Prostate gland (tissue), 2 donors: ENCODE data around the gene FAM177B. TPM values are rescaled to one million over a fixed set of nuclear protein-coding genes. Genes with fewer than 3 reads are reported as not detected.

Source experiments
- DNase-seq: peaks from one replicate; pipeline ENCODE4 v3.0.0-alpha.2; 2019; ENCODE audit warnings: low spot score
- H3K27ac ChIP-seq, 2 donors: fragments of 200-600 bp; sonication (generic); 2 replicates each; pipeline ENCODE4 v1.5.1; 2017 to 2019
- H3K27me3 ChIP-seq: fragments of 200-600 bp; sonication (generic); replicated peaks from 2 replicates; pipeline ENCODE4 v1.5.1; 2019; ENCODE audit not compliant: insufficient read depth
- H3K36me3 ChIP-seq, 2 donors: fragments of 200-600 bp; sonication (generic); 1 replicate in 1 of 2; 2 replicates in 1 of 2; pipeline versions ENCODE4 v1.5.1 to v1.8.1; 2017 to 2019
- H3K4me1 ChIP-seq: fragments of 200-600 bp; sonication (generic); replicated peaks from 2 replicates; pipeline ENCODE4 v1.5.1; 2019
- H3K4me3 ChIP-seq, 2 donors: fragments of 200-600 bp; sonication (generic); 2 replicates each; pipeline ENCODE4 v1.5.1; 2017 to 2019
- H3K9me3 ChIP-seq: fragments of 200-600 bp; sonication (generic); 2 replicates; pipeline ENCODE4 v1.5.1; 2017
- POLR2A ChIP-seq: fragments of 450-650 bp; IDR thresholded peaks from one replicate; pipeline ENCODE4 v1.6.1; 2016; ENCODE audit warnings: antibody characterized with exemption, mild to moderate bottlenecking
- POLR2AphosphoS5 ChIP-seq: sonication (generic); formaldehyde crosslinking; IDR thresholded peaks from one replicate; pipeline ENCODE4 v1.6.1; 2017; ENCODE audit warnings: antibody characterized with exemption
- WGBS: methylation state at CpG from one replicate; pipeline ENCODE4 v1.1.5; 2018; 5-methylcytosine and 5-hydroxymethylcytosine counted together
- intact Hi-C: fragments of 100-400 bp; cut with DNase I; formaldehyde crosslinking; loops from one replicate; pipeline ENCODE4 v1.14.2; 2022
- total RNA-seq, 2 donors: library from RNA; depleted of rRNA; stranded (reverse); fragments of >200 nt; gene quantifications; one replicate each; pipeline ENCODE4 v1.1.0, GENCODE V29; 2016
- TF ChIP-seq, protein P1 (sequence below), 4 experiments: fragments of 200-600 bp in 2 of 4; fragments of 450-650 bp in 2 of 4; sonication (generic) in 2 of 4; IDR thresholded peaks; 1 replicate in 3 of 4; 2 replicates in 1 of 4; pipeline ENCODE4 v1.5.1; 2016 to 2019; ENCODE audit warnings: antibody characterized with exemption in 4 of 4, mild to moderate bottlenecking in 2 of 4, moderate library complexity in 2 of 4

FAM177B gene
- total RNA-seq, 2 donors from 2014 or later: 0.23 to 0.51 TPM

DNA sequence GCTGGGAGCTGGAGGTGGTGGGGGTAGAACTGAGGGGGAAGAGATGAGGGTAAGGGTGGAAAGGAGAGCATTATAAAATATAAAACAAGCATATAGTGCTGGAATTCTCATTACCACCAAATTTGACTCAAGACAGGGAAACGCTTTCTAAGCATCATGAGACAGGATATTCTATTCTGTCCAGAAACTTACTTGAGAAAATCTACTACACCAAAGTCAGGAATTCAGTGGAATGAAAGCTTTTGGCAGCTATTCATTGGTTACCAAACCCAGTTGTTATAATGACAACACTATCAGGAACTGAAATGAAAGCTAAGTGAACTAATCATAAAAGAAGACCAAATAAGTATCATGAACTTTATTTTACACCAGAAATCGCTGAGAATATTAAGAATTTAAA lies 39.2 kb upstream of the FAM177B start:
- intact Hi-C loops: no loop called here
- Histone ChIP-seq H3K27ac (no peak overlapping the region), H3K4me3 (no peak overlapping the region), H3K36me3 (no peaks in the 10 kb centered on the region), H3K27me3 (no peaks in the 10 kb centered on the region), H3K4me1 (no peaks in the 10 kb centered on the region), H3K9me3 (no peaks in the 10 kb centered on the region)
- TF ChIP-seq POLR2A (no peak), POLR2AphosphoS5 (no peak)
- TF ChIP-seq, protein P1, sequence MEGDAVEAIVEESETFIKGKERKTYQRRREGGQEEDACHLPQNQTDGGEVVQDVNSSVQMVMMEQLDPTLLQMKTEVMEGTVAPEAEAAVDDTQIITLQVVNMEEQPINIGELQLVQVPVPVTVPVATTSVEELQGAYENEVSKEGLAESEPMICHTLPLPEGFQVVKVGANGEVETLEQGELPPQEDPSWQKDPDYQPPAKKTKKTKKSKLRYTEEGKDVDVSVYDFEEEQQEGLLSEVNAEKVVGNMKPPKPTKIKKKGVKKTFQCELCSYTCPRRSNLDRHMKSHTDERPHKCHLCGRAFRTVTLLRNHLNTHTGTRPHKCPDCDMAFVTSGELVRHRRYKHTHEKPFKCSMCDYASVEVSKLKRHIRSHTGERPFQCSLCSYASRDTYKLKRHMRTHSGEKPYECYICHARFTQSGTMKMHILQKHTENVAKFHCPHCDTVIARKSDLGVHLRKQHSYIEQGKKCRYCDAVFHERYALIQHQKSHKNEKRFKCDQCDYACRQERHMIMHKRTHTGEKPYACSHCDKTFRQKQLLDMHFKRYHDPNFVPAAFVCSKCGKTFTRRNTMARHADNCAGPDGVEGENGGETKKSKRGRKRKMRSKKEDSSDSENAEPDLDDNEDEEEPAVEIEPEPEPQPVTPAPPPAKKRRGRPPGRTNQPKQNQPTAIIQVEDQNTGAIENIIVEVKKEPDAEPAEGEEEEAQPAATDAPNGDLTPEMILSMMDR (IDR thresholded peaks at IDR 0.05): no peak
- WGBS: 88% methylated on average over 2 of the region's 2 CpGs
- no peak for DNase-seq

DNA sequence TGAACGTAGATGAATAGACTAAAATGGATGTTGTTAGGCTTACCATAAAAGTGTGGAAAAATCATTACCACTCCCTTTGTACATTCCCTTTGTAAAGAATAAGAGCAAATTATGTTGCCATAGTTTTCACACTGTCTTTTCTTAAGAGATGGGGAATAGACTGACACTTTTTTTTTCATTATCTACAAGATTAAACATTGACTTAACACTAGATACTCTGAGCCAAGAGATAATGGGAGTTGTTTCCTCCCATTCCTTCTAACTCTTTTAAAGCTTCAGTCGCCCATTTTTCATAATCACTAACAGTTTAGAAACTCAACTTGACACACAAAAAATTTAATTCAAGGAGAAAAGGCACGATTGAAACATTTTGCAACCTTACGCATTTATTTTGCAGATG lies 34.8 kb upstream of the FAM177B start:
- H3K4me3 ChIP-seq: no peak overlapping the region
- intact Hi-C loops: no loop called here

DNA sequence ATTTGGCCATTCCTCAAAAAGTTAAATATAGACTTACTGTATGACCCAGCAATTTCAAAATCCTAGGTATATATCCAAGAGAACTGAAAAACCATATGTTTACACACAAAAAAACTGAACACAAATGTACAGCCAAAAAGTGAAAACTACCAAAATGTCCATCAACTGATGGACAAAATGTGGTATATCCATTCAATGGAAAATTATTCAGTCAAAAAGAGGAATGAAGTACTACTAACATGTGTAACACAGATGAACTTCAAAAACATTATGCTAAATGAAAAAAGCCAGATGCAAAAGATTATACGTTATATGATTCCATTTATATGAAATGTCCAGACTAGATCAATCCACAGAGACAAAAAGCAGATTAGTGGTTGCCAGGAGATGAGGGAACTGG lies 32.7 kb upstream of the FAM177B start:
- Histone ChIP-seq H3K36me3 (no peaks in the 10 kb centered on the region), H3K9me3 (no peaks in the 10 kb centered on the region), H3K4me3 (no peak overlapping the region), H3K27me3 (no peaks in the 10 kb centered on the region), H3K4me1 (no peaks in the 10 kb centered on the region), H3K27ac (no peak overlapping the region)
- no peak for DNase-seq
- WGBS: 96% methylated on average over 1 of the region's 1 CpG
- intact Hi-C loops: no loop called here
- TF ChIP-seq POLR2A: no peak
- TF ChIP-seq, protein P1 (IDR thresholded peaks at IDR 0.05): no peak
- no peak for TF ChIP-seq POLR2AphosphoS5

More for the DNA sequence above, 34.8 kb upstream of the FAM177B start:
- no peak for DNase-seq
- no peak overlapping the region for H3K27ac ChIP-seq
- WGBS: 85% methylated on average over 4 of the region's 4 CpGs
- no peaks in the 10 kb centered on the region for H3K27me3 ChIP-seq
- TF ChIP-seq POLR2AphosphoS5 (no peak), POLR2A (no peak)
- TF ChIP-seq, protein P1 (IDR thresholded peaks at IDR 0.05): no peak
- no peaks in the 10 kb centered on the region for H3K9me3 ChIP-seq
- no peaks in the 10 kb centered on the region for H3K4me1 ChIP-seq
- no peaks in the 10 kb centered on the region for H3K36me3 ChIP-seq

DNA sequence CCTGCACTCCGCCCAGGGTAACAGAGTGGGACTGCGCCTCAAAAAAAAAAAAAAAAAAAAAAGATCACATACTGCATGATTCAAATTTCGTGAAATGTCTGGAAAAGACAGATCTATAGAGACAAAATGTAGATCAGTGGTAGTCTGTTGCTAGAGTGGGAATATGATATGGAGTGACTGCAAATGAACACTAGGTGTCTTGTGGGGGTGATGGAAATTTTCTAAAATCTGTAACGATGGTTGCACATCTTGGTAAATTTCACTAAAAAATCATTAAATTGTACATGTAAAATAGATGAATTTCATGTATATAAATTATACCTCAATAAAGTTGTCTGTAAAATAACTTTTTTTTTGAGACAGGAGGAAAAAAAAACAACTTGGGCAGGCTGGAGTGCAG lies 30.2 kb upstream of the FAM177B start:
- Histone ChIP-seq H3K27ac (no peak overlapping the region), H3K4me1 (no peaks in the 10 kb centered on the region), H3K36me3 (no peaks in the 10 kb centered on the region), H3K4me3 (no peak overlapping the region), H3K9me3 (no peaks in the 10 kb centered on the region), H3K27me3 (no peaks in the 10 kb centered on the region)
- no peak for DNase-seq
- intact Hi-C loops: no loop called here
- WGBS: 73% methylated on average over 4 of the region's 4 CpGs
- TF ChIP-seq POLR2AphosphoS5 (no peak), POLR2A (no peak)
- TF ChIP-seq, protein P1 (IDR thresholded peaks at IDR 0.05): no peak

DNA sequence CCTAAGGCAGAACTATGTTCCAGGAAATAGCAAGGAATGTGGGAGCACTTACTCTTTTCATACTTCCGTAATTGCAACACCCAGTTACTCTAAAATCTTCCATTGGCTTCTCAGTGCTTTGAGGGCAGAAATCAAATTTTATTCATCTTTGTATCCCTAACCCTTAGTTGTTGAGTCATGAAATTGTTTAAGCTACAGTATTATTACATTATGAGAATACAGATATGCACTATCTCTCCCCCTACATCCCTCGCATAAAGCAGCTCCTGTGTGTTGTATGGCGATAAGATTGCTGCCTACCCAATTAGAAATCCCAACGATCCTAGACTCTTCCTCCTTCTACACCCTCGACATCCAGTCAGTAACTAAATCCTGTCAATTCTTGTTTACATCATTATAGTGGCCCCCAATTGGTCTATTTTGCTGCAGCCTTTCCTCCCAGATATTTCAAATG lies 27.3 kb upstream of the FAM177B start:
- Histone ChIP-seq H3K36me3 (no peaks in the 10 kb centered on the region), H3K27me3 (no peaks in the 10 kb centered on the region), H3K4me1 (no peaks in the 10 kb centered on the region), H3K4me3 (no peak overlapping the region), H3K27ac (no peak overlapping the region), H3K9me3 (no peaks in the 10 kb centered on the region)
- 86% methylated on average over 5 of the region's 5 CpGs for WGBS
- TF ChIP-seq POLR2A (no peak), POLR2AphosphoS5 (no peak)
- TF ChIP-seq, protein P1 (IDR thresholded peaks at IDR 0.05): no peak
- DNase-seq: no peak
- intact Hi-C loops: loop anchor here (5.0 kb wide), 1 partner anchor 42 kb away; no protein-coding TSS in a partner anchor
